Inferior parietal cortex (tissue), 1 donor: ENCODE results near the gene STUB1.
"Not testable (repeated sequence)": the region's sequence is repeated elsewhere in the genome, so short reads cannot be mapped to it uniquely, and the experiment has no call there.

Experiments used
- DNase-seq: peaks from one replicate; pipeline ENCODE4 v3.0.0-alpha.2; 2016; ENCODE audit errors: extremely low spot score

STUB1 gene

GRCh38 chr16:711548-712320 lies 31.5 kb downstream of the STUB1 start:
- peak; percentile 73 for DNase-seq

GRCh38 chr16:712740-713250 lies 32.6 kb downstream of the STUB1 start:
- DNase-seq: not testable (repeated sequence)

GRCh38 chr16:714079-714478 lies 33.9 kb downstream of the STUB1 start:
- DNase-seq: no peak

- DNase-seq: peak; percentile 81
Observed at GRCh38 chr16:714558-715476, 34.6 kb downstream of the STUB1 start, which contains the start of gene METRN. Gene METRN, plus strand, starts transcription at chr16:715118. Its CDS starts 172 bp downstream, at chr16:715290.

- DNase-seq: no peak
Observed at GRCh38 chr16:715477-716199, 35.4 kb downstream of the STUB1 start.

- DNase-seq: peak; percentile 65
Observed at GRCh38 chr16:716200-716568, 36.0 kb downstream of the STUB1 start.

GRCh38 chr16:716768-717325 lies 36.6 kb downstream of the STUB1 start:
- no peak for DNase-seq

- no peak for DNase-seq
Observed at GRCh38 chr16:717450-718245, 37.4 kb downstream of the STUB1 start.

GRCh38 chr16:718389-718788 lies 38.2 kb downstream of the STUB1 start:
- DNase-seq: no peak

GRCh38 chr16:718922-719321 lies 38.7 kb downstream of the STUB1 start:
- DNase-seq: no peak

GRCh38 chr16:719815-720446 lies 39.7 kb downstream of the STUB1 start:
- DNase-seq: no peak

GRCh38 chr16:720447-720989 lies 40.3 kb downstream of the STUB1 start:
- DNase-seq: no peak

- peak; percentile 73 for DNase-seq
Observed at GRCh38 chr16:720990-721764, 41.0 kb downstream of the STUB1 start, which contains the start of gene ANTKMT. Gene ANTKMT, plus strand, starts transcription at chr16:721146. Its CDS starts 129 bp downstream, at chr16:721275.

GRCh38 chr16:721765-722540 lies 41.7 kb downstream of the STUB1 start:
- DNase-seq: peak; percentile 2

- no peak for DNase-seq
Observed at GRCh38 chr16:722835-723633, 42.8 kb downstream of the STUB1 start.

- DNase-seq: no peak
Observed at GRCh38 chr16:723695-724094, 43.5 kb downstream of the STUB1 start.
